Activated CD8-positive, alpha-beta memory T cell treated with anti-CD3 and anti-CD28 coated beads, Interleukin-2, amount 50 U/mL, for 24 hours (primary cell): ENCODE results near the gene GK2.

Experiments used
- DNase-seq: peaks from one replicate; pipeline ENCODE4 v3.0.0-alpha.2; 2020; ENCODE audit errors: extremely low read depth

GK2 gene

GRCh38 chr4:79408063-79408462 is at the start of gene GK2:
TSS of gene GK2 (minus strand) at chr4:79408228. CDS start at chr4:79408200, 28 bp downstream.
- no peak for DNase-seq

DNA sequence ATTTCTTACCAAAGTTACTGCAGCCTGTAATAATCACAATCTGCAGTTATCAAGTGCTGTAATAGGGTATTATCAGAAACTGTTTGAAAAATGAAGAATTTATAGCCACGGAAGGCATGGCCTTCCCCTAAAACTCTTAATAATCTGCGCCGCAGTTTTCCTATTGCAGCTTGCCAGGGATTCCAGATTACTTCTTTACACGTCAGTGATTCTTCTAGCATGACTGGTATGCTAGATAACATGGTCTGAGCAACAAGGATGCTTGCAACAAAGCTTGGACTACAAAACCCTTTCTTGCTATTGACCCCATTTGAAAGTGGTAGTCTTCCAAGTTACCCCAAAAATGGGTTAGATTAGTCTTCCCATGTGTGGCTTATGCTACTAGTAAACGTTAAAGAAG is 47.2 kb upstream of the GK2 start:
- DNase-seq: no peak

DNA sequence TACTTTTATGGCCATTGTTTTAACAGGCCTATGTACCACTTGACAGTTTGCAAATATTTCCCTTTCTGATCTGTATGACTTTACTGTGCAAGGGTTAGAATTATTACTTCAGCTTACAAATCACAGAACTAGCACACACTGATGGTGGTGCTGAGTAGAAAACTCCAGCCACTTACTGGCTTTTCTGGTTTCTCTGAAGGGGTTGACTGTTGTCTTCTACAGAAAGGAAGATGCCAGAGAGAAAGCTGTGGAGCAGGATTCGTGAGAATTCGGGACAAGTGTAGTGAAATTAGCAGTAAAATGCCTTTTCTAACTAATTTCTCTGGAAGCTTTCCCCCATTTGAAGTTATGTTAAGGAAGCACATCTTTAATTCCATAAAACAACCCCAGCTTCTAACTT is 46.6 kb upstream of the GK2 start:
- DNase-seq: no peak

DNA sequence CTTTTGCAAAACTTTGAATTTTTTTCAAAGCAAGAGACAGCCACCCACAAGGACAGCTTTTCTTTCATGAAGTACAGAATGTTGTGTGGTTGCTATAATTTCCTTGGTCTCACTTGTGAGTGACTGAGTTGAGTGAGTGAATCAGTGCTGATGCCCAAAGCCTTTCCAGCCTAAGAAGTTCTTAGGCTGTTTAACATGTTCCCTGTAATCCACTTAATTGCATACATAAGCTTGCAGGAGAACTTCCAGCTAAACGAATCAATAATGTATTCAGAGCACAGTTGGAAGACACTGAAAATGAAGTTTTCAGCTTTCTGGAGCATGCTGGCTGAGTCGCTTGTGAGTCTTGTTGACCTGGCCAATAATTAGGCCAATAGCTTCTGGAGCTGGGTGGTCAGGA is 42.0 kb upstream of the GK2 start:
- no peak for DNase-seq

DNA sequence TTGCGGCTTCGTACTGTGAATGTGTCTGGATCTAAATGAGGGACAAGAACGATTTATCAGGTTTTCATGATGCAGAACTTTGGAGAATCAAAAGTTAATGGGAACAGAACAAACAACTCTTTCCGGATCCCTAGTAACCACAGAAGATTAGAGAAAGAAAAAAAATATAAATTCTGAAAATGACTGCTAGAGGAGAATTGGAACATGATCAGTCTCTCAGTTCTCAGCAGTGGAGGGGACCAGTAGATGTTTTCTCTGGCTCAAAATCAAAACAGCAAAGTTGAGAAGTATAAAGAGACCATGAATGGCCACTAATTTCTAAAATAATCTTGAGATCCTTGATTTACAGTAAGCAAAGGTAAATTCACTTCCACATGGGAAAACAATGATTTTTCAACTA is 38.1 kb upstream of the GK2 start:
- no peak for DNase-seq

GRCh38 chr4:79445371-79445781 is 37.3 kb upstream of the GK2 start:
- no peak for DNase-seq

DNA sequence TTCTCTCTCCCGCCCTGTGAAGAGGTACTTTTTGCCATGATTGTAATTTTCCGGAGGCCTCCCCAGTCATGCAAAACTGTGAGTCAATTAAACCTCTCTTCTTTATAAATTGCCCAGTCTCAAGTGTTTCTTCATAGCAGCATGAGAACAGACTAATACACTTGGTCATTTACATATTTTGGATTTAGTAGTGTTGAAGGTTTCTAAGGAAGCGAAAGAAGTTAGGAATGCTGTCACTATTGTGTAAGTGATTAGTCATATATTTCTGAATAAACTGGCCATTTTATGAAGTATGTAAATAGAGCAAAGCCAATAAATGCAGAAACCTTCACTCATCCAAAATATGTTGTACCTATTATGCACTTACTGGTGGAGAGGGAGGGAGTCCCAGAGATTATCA is 34.4 kb upstream of the GK2 start:
- no peak for DNase-seq

DNA sequence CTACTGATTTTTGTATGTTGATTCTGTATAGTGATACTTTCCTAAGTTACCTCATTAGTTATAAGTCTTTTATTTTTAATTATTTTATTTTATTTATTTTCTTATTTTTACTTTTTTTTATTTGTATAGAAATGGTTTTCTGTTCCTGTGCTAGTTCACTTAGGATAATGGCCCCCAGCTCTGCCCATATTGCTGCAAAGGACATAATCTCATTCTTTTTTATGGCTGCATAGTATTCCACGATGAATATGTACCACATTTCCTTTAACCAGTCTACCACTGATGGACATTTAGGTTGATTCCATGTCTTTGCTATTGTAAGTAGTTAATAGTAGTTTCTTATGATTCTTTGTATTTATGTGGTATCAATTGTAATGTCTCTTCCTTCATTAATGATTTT is 31.5 kb upstream of the GK2 start:
- DNase-seq: no peak

GRCh38 chr4:79431839-79432238 is 23.8 kb upstream of the GK2 start:
- no peak for DNase-seq

GRCh38 chr4:79429113-79429903 is 21.3 kb upstream of the GK2 start:
- no peak for DNase-seq

GRCh38 chr4:79426989-79427388 is 19.0 kb upstream of the GK2 start:
- DNase-seq: no peak

- no peak for DNase-seq
Measured at GRCh38 chr4:79425586-79425985, 17.6 kb upstream of the GK2 start.

- DNase-seq: no peak
Measured at GRCh38 chr4:79421483-79421882, 13.5 kb upstream of the GK2 start.

- DNase-seq: no peak
Measured at GRCh38 chr4:79413886-79414285, 5.9 kb upstream of the GK2 start.

DNA sequence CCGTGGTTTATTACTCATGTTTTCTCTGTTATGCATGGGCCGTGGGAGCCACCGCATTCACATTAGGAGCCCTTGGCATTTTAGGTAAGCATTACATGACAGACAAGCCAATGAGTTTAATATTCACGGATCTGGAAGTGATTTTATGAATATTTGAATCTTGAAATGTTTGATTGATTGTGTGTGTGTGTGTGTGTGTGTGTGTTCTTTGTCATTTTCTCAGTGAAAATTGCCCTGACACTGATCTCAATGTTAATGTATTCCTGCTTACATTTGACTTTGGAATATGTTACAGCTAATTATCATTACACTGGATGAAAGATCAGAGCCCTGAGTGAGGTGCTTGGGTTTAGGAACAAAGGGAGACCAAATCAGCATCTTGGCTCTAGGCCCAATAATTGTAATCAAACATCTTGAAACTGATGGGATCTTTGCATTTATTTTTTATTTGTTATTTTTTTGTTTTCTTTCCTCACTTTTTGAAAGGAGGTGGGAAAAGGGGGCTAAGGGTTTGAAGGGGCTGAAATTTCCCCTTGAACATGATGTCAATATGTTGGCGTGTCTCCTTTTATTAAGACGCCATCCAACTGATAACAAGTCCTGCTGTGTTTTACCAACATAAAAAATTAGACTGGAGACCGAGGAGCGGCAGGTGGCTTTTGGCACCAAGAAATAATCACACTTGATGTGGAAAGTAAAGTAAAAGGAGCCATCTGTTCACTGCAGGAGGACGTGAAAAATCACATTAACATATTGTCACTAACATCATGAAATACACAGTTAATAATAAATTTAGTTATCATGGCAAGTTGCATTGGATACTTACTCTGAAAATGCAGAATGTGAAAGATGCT is 5.2 kb upstream of the GK2 start:
- no peak for DNase-seq

GRCh38 chr4:79404666-79405065 is 3.4 kb downstream of the GK2 start:
- no peak for DNase-seq

GRCh38 chr4:79403356-79403755 is 4.7 kb downstream of the GK2 start:
- DNase-seq: no peak

DNA sequence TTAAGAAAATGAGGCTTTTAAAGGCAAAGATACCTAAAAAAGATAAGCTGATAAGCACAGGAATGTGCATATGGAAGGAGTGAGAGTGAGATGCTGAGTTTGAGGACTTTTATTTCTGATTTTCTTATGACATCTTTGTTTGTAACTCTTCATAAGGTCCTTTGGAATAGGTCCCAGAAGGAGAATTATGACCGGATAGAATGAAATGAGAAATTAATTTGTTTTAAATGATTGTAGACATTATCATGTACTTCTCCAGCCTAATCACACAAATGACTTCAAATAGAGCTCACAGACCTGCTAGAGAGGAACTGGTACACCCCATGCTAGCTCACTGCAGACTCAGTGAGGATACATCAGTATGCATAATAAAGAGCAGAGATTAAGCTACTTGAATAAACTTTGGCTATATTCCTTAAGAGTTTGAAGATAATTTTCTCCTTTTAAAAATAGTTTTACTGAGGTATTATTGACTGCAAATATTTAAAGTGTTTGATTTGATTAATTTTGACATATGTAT is 5.6 kb downstream of the GK2 start:
- no peak for DNase-seq

DNA sequence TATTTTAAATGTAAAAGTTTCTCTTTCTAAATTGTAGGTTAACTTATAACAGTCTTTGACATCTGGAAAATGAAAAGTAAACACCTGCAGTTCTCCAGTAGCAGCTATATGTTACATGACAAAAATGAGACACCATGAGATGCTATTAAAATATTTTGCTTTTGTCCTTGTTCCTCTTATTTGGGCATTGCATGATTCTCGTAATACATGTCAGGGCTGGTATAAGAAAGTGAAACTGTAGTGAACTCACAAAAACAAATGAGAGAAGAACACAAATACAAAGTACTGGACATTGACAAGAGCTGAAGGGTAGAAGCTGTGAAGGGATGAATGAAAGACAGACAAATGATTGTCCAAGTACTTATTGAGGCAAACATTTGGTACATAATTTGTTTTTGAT is 9.0 kb downstream of the GK2 start:
- no peak for DNase-seq

DNA sequence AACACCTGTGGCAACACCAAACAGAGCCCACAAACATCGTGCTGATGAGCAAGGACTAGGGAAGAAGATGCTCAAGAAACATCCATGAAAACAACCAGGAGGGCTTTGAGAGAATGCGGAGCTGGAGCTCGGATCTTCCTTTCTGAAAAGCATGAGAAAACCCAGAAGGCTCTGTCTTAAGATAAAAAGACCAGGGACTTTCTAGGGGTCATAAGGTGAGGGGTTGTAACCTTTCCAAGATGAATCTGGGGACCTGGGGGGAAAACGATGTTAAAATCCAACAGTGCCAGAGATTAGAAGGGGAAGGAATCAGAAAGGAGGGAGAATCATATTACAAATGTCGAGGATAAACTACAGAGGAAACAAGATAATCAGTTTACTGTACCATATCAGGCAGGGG is 10.1 kb downstream of the GK2 start:
- DNase-seq: no peak

- no peak for DNase-seq
Measured at GRCh38 chr4:79396794-79397193, 11.2 kb downstream of the GK2 start.

GRCh38 chr4:79395841-79396240 is 12.2 kb downstream of the GK2 start:
- DNase-seq: no peak

DNA sequence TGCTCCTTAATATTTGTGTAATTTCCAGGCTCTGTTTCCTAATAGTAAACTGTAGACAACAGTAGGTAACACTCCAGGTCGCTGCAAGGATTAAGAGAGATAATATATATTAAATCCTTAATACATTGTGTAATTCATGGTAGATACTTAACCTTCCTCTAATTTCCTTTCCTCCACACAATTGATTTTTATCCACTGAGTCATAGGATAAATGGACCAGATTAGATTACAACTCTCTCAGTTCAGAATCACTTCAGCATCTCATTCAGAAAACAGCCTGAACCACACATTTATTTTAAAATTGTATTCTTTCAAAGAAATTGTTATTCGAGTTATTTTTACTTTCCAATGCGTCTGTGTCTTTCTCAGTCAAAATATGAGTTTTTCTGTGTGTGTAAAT is 17.1 kb downstream of the GK2 start:
- DNase-seq: no peak
